8988T (cell line): ENCODE results near the gene BRINP2.

Experiments used
- DNase-seq: peaks from one replicate; pipeline ENCODE4 v3.0.0; 2011

BRINP2 gene, protein sequence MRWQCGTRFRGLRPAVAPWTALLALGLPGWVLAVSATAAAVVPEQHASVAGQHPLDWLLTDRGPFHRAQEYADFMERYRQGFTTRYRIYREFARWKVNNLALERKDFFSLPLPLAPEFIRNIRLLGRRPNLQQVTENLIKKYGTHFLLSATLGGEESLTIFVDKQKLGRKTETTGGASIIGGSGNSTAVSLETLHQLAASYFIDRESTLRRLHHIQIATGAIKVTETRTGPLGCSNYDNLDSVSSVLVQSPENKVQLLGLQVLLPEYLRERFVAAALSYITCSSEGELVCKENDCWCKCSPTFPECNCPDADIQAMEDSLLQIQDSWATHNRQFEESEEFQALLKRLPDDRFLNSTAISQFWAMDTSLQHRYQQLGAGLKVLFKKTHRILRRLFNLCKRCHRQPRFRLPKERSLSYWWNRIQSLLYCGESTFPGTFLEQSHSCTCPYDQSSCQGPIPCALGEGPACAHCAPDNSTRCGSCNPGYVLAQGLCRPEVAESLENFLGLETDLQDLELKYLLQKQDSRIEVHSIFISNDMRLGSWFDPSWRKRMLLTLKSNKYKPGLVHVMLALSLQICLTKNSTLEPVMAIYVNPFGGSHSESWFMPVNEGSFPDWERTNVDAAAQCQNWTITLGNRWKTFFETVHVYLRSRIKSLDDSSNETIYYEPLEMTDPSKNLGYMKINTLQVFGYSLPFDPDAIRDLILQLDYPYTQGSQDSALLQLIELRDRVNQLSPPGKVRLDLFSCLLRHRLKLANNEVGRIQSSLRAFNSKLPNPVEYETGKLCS

DNA sequence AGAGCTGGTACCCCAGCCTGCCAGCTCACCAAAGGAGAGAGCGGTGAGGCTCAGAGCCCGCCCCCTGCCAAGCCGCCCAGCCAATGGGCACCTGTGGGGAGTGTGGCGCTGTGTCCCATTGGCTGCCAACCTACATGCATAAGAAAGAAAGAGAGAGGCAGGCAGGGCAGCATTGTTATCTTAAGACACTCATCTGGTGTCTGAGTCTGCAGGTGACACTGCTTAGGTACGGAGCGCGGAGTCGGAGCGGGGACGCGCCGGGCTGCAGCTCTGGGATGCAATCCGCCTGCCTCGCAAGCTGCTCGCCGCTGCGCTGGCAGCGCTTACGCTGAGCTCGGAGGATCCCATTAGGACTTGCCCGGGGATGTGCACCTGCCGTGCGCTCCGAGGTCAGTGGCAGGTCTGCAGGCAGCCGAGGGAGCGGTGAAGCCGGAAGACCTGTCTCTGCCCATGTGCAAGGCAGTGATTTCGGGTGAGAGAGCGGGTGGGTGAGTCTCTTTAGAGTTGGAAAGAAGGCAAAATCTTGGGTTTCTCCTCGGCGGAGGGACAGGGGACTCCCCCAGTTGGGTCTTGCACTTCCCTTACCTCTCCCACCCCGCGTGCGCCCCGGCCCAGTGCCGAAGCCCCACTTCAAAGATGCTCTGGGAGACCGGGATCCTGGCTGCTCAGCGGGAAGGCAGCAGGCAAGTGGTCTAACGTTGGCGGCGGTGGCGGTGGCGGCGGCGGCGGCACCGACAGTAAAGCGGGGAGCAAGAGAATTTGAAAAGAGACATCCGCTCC, at the start of gene BRINP2:
TSS of gene BRINP2 (plus strand) at position 203 of the 780 bp plus-strand sequence. CDS start 58,919 bp downstream, outside the sequence.
- no peak for DNase-seq

- no peak for DNase-seq
Observed at GRCh38 chr1:177122461-177123251, 48.1 kb upstream of the BRINP2 start.

- no peak for DNase-seq
Observed at GRCh38 chr1:177124577-177125278, 46.0 kb upstream of the BRINP2 start.

DNA sequence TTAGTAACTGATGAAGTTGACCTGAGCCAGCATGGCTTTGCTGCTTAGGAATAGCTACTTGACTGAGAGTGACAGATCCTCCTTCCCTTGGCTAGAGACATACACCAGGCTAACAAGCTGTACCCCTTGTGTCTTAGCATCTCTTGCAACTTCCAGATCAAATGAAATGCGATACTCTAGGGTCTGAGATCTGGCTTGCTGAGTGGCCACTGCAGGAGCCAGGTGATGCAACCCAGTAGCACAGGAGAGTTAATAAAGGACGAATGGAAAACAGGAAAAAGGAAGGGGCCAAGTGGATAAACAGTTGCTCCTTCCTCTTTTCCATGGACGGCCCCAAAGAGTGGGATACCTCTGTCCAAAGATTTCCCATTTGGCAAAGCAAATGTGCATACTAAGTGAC, 44.5 kb upstream of the BRINP2 start:
- DNase-seq, result no peak

DNA sequence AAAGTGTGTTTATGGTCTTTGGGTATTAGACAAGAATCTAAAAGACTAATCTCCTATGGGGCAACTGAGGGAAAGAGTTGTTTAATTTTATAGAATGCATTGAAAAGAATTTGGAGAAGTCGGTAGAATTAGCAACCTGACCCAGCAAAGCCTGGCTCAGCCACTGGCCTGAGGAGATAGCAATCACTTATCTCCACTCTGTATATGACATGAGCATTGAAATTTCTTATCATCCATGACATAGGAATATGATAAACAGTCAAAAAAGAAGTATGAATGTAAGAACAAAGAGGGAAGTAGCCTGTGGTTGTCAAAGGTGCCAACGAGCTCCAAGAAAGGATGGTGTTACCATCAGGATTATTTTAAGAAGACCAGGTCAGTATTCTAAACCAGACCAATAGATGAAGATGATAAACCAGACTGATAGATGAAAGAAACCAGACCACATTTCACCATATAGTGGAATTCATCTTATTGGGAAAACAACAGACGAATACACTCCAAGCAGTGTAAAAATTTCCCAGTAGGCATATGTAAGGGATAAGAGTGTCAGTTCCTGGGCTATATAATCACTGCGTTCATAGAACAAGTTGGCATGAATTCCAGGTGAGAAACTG, 42.0 kb upstream of the BRINP2 start:
- DNase-seq, result no peak

GRCh38 chr1:177130451-177130945, 40.3 kb upstream of the BRINP2 start:
- no peak for DNase-seq

- DNase-seq, result no peak
Observed at GRCh38 chr1:177131723-177132122, 39.0 kb upstream of the BRINP2 start.

DNA sequence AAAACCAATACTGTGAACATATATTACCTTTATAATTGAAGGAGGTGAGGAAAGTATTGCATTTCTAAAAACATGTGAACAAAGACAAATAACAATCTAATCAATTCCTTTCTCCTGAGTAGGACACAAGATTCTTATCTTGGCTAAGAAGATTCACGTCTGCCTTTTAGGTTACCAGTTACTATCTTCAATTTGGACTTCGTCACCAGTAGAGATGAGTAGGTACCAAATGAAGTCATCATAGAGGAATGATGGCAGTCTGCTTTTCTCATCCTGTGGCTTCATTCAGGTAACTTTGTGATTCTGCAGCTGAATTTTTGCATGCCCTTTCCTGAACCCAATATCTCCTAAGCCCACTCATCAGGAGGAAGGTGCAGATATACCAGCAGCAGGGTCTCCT, 38.6 kb upstream of the BRINP2 start:
- no peak for DNase-seq

- DNase-seq, result no peak
Observed at GRCh38 chr1:177133977-177134538, 36.7 kb upstream of the BRINP2 start.

DNA sequence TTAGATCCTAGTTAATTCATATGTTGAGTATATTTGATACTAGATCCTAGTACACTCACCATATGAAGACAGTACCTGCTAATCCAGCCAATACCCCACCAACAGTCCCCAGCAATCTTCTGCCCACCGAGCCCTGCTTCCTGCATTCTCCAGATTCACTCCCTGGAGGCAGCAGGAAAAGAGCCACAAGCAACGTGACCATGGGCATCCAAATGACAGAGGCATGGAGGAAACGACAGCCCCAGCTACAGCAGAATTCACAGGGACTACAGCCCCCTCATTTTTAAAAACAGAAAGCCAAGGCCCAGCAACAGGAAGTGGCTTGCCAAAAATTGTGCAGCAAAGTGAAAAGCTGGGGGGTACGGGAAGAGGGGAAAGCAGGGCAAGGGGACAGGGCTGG, 35.5 kb upstream of the BRINP2 start:
- no peak for DNase-seq

GRCh38 chr1:177137814-177138213, 32.9 kb upstream of the BRINP2 start:
- DNase-seq, result no peak

GRCh38 chr1:177138347-177138746, 32.4 kb upstream of the BRINP2 start:
- DNase-seq, result no peak

DNA sequence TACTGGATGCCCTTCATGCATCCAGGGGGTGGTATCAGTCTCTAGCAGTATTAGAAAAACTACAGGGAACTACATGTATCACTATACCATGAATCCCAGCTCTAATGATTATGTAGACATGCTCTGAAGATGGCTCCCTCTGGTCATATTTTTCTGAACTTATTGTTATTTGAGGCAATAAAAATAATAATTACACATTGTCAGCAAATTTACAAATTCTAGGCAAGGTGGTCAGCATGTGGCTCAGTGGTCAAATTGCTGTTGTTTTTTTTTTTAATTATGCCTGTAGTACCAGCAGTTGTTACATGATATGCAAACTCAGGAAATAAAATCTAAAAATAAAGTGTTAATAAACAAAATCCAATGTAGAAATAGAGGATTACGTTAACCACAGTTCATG, 28.7 kb upstream of the BRINP2 start:
- DNase-seq, result no peak

DNA sequence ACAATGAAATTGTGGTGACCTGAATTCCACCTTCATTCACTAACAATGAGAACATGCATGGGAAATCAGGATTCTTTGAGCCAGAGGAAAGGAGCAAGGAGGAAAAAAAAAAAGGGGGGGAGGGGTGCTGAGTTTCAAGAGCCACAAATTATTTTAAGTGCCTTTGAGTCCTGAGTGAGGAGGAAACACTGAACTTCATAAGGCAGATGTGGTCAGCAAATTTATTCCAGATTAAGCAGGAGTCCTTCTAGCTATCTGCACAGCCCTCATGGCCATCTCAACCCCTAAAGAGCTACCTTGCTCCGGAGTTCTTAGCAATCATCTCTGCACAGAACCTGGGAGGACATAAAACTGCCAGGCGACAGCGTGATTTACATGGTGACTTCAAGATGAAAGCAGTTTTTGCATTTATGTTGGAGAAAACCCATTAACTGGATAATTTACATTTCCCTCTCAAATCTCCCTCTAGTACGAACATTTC, 27.9 kb upstream of the BRINP2 start:
- no peak for DNase-seq

DNA sequence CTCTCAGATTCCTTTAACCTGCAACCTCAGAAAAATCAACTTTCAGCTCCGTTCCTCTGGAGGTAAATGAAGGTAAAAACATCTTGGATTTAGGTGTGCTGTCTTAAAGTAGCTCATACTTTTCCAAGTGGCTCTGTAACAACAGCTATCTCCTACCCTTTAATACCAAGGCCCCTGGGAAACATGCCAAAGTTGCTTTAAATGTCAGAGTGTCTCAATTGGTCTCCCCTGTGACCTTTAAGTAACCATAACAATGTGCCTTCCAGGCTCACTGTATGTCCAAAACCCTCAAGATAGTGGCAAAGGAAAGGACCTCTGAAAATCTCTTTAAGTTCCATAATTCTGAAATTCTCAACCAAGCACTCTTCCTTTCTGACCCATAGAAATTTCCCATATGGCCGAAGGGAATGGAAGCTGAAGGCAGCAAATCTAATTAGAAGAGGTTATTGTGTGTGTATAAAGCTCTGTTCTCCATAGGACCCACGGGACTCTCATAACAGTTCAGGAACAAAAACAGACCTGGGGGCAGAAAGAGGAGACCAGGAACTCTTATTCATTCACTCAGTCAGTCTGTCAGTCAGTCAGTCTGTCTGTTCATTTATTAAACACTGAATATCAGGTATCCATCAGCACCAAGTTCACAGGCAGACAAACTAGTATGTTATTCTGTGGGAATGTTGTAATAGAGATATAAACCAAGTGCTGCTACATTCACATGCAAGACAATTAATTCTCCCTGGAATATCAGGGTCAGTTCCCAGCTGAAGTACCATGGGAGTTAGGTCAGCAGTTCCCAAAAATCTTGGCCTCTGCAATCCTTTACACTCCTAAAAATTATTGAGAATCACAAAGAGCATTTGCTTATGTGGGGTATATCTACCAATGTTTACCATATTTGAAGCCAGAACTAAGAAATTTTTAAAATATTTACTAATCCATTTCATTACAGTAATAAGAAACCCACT, 25.4 kb upstream of the BRINP2 start:
- DNase-seq, result no peak

DNA sequence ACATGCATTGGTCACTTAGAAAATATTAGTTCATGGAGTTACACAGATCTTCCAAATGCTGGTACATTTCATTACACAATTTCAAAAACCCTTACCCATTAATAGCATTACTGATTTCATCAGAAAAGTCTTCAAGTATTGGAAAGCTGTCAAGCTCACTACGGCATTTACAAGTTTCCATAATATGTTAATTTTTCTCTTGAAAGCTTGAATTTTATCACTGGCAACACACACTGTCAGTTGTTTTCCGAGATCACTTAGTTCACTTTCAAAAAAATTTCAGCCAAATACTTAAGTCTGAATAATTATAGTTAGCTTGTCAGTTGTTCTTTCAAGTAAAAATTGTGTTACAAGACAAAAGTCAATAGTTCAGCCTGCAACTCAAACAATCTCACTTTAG, 24.3 kb upstream of the BRINP2 start:
- no peak for DNase-seq

- DNase-seq, result no peak
Observed at GRCh38 chr1:177162243-177162642, 8.5 kb upstream of the BRINP2 start.

GRCh38 chr1:177163844-177164379, 6.8 kb upstream of the BRINP2 start:
- DNase-seq, result no peak

- DNase-seq, result no peak
Observed at GRCh38 chr1:177164380-177165068, 6.2 kb upstream of the BRINP2 start, which contains the start of gene ASTN1. Gene ASTN1 (minus strand): TSS chr1:177164712. CDS start chr1:177164676, 36 bp downstream.
